GM23338 (cell line): ENCODE results near the gene GALR2. TPM values are rescaled to one million over a fixed set of nuclear protein-coding genes. Genes with fewer than 3 reads are reported as not detected.

Experiments
- ATAC-seq: fragments of 200-7000 bp; cut with Tn5 transposase; 3 replicates; pipeline ENCODE4 v1.9.1; 2020
- DNase-seq: peaks from one replicate; pipeline ENCODE4 v3.0.0-alpha.2; 2015; ENCODE audit warnings: low spot score
- H2AFZ ChIP-seq: fragments of 200-600 bp; sonication (generic); 2 replicates; pipeline ENCODE4 v1.8.0; 2016; ENCODE audit warnings: antibody characterized with exemption, mild to moderate bottlenecking, moderate library complexity
- H3F3A ChIP-seq: fragments of 200-600 bp; sonication (generic); replicated peaks from 2 replicates; pipeline ENCODE4 v1.8.0; 2017; ENCODE audit warnings: antibody characterized with exemption, mixed run types, low read depth
- H3K27ac ChIP-seq: fragments of 200-600 bp; sonication (generic); 2 replicates; pipeline ENCODE4 v1.6.1; 2016; ENCODE audit warnings: low read depth
- H3K27me3 ChIP-seq: fragments of 200-600 bp; sonication (generic); 2 replicates; pipeline ENCODE4 v1.8.0; 2016; ENCODE audit warnings: mild to moderate bottlenecking, mixed run types, moderate library complexity; ENCODE audit not compliant: insufficient read depth
- H3K36me3 ChIP-seq: fragments of 200-600 bp; sonication (generic); 2 replicates; pipeline ENCODE4 v1.8.0; 2016; ENCODE audit warnings: mild to moderate bottlenecking; ENCODE audit not compliant: insufficient read depth
- H3K4me1 ChIP-seq: fragments of 200-600 bp; sonication (generic); 2 replicates; pipeline ENCODE4 v1.8.0; 2016; ENCODE audit warnings: mild to moderate bottlenecking, moderate library complexity; ENCODE audit not compliant: insufficient read depth
- H3K4me2 ChIP-seq: fragments of 200-600 bp; sonication (generic); 2 replicates; pipeline ENCODE4 v1.7.1; 2017; ENCODE audit warnings: mixed run types
- H3K4me3 ChIP-seq: fragments of 200-600 bp; sonication (generic); 2 replicates; pipeline ENCODE4 v1.6.1; 2016; ENCODE audit warnings: mixed run types
- H3K79me2 ChIP-seq: fragments of 200-600 bp; sonication (generic); replicated peaks from 2 replicates; pipeline ENCODE4 v1.8.0; 2017; ENCODE audit warnings: mild to moderate bottlenecking; ENCODE audit not compliant: insufficient read depth
- H3K9me2 ChIP-seq: fragments of 200-600 bp; sonication (generic); 2 replicates; pipeline ENCODE4 v1.8.0; 2017; ENCODE audit not compliant: insufficient read depth
- H4K20me1 ChIP-seq: fragments of 200-600 bp; sonication (generic); replicated peaks from 2 replicates; pipeline ENCODE4 v1.8.0; 2017; ENCODE audit warnings: mild to moderate bottlenecking; ENCODE audit not compliant: insufficient read depth
- H3K27ac Mint-ChIP-seq: 2 replicates; pipeline ENCODE4 v1.8.0; 2020; ENCODE audit warnings: inconsistent platforms, mild to moderate bottlenecking, moderate library complexity, mixed read lengths
- H3K27me3 Mint-ChIP-seq: 3 replicates; pipeline ENCODE4 v1.8.0; 2022; ENCODE audit warnings: low read depth, mild to moderate bottlenecking, moderate library complexity, mixed read lengths, inconsistent platforms; ENCODE audit not compliant: insufficient read depth, poor library complexity
- H3K36me3 Mint-ChIP-seq: 3 replicates; pipeline ENCODE4 v1.8.0; 2021; ENCODE audit warnings: low read depth, mild to moderate bottlenecking, inconsistent platforms, moderate library complexity, mixed read lengths
- H3K4me1 Mint-ChIP-seq: 3 replicates; pipeline ENCODE4 v1.8.0; 2020; ENCODE audit warnings: mild to moderate bottlenecking, inconsistent platforms, mixed read lengths
- H3K4me3 Mint-ChIP-seq: 3 replicates; pipeline ENCODE4 v1.8.0; 2021; ENCODE audit warnings: moderate library complexity, mild to moderate bottlenecking, inconsistent platforms, mixed read lengths
- H3K9me3 Mint-ChIP-seq: 3 replicates; pipeline ENCODE4 v1.8.0; 2020; ENCODE audit warnings: moderate library complexity, mild to moderate bottlenecking, inconsistent platforms, mixed read lengths
- CREB1 ChIP-seq: fragments of 250-450 bp; sonication (Bioruptor Pico); IDR thresholded peaks from 2 replicates; pipeline ENCODE4 v1.5.0; 2020; ENCODE audit warnings: low read depth, mild to moderate bottlenecking, moderate library complexity
- EZH2 ChIP-seq: fragments of 200-600 bp; sonication (generic); IDR thresholded peaks from one replicate; pipeline ENCODE4 v1.8.0; 2017; ENCODE audit warnings: antibody characterized with exemption, mild to moderate bottlenecking, low read depth; ENCODE audit not compliant: unreplicated experiment
- NANOG ChIP-seq: IDR thresholded peaks from 2 replicates; pipeline ENCODE4 v1.6.1; 2016; ENCODE audit warnings: antibody characterized with exemption, borderline replicate concordance
- POLR2AphosphoS5 ChIP-seq: IDR thresholded peaks from 2 replicates; pipeline ENCODE4 v1.6.1; 2016; ENCODE audit warnings: antibody characterized with exemption, low read depth
- REST ChIP-seq: IDR thresholded peaks from one replicate; pipeline ENCODE4 v1.6.1; 2018; ENCODE audit warnings: antibody characterized with exemption; ENCODE audit not compliant: unreplicated experiment
- STAT1 ChIP-seq: IDR thresholded peaks from one replicate; pipeline ENCODE4 v1.6.1; 2016; ENCODE audit warnings: antibody characterized with exemption; ENCODE audit not compliant: unreplicated experiment
- ZNF114 ChIP-seq: fragments of 250-450 bp; sonication (Bioruptor Pico); IDR thresholded peaks from 2 replicates; pipeline ENCODE4 v1.5.0; 2020; ENCODE audit warnings: mild to moderate bottlenecking, moderate library complexity
- polyA plus RNA-seq: library from polyadenylated mRNA; unstranded; fragments of >200 nt; fragmentation: Nextera tagmentation; extraction: Ambion mirVana; gene quantifications from 2 replicates; pipeline ENCODE4 v1.2.1, GENCODE V29; 2016
- total RNA-seq: library from RNA; depleted of rRNA; stranded (reverse); fragments of >200 nt; shearing (Covaris generic); gene quantifications from 2 replicates; pipeline ENCODE4 v1.2.3, GENCODE V29; 2014
- TF ChIP-seq, protein P1 (sequence below), 2 experiments: fragments of 200-600 bp in 1 of 2; sonication (generic) in 1 of 2; conservative IDR thresholded peaks; 2 replicates each; pipeline versions ENCODE4 v1.5.1 to v1.6.1; 2016 to 2017; ENCODE audit warnings: antibody characterized with exemption in 2 of 2, low read depth in 2 of 2, mild to moderate bottlenecking in 2 of 2, moderate library complexity in 1 of 2

The GALR2 gene
- total and polyA plus RNA-seq, 2 experiments from 2014 or later: 0.50 to 2.2 TPM

- Mint-ChIP-seq H3K27ac (no peak overlapping the region), H3K4me3 (no peak overlapping the region), H3K27me3 (peaks cover 3% of the 10 kb centered on the region), H3K36me3 (peaks cover 69% of the 10 kb centered on the region), H3K9me3 (no peaks in the 10 kb centered on the region), H3K4me1 (no peaks in the 10 kb centered on the region)
- no peaks in the 10 kb centered on the region for H3K27me3 ChIP-seq
- no peak overlapping the region for H3K27ac ChIP-seq
- H3K4me3 ChIP-seq: no peak overlapping the region
- ATAC-seq: no peak
- no peaks in the 10 kb centered on the region; the same call in 1 of the 2 replicates for H4K20me1 ChIP-seq
- no peaks in the 10 kb centered on the region for H3K9me2 ChIP-seq
- H2AFZ ChIP-seq: no peak overlapping the region
- no peaks in the 10 kb centered on the region for H3K4me1 ChIP-seq
- TF ChIP-seq, protein P1, sequence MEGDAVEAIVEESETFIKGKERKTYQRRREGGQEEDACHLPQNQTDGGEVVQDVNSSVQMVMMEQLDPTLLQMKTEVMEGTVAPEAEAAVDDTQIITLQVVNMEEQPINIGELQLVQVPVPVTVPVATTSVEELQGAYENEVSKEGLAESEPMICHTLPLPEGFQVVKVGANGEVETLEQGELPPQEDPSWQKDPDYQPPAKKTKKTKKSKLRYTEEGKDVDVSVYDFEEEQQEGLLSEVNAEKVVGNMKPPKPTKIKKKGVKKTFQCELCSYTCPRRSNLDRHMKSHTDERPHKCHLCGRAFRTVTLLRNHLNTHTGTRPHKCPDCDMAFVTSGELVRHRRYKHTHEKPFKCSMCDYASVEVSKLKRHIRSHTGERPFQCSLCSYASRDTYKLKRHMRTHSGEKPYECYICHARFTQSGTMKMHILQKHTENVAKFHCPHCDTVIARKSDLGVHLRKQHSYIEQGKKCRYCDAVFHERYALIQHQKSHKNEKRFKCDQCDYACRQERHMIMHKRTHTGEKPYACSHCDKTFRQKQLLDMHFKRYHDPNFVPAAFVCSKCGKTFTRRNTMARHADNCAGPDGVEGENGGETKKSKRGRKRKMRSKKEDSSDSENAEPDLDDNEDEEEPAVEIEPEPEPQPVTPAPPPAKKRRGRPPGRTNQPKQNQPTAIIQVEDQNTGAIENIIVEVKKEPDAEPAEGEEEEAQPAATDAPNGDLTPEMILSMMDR (conservative IDR thresholded peaks at IDR 0.05; ENCODE audit: low read depth in 2 of 2): no peak
- TF ChIP-seq CREB1 (CRISPR knock-in tag) (no peak), POLR2AphosphoS5 (no peak), REST (no peak), NANOG (no peak), STAT1 (no peak), EZH2 (no peak)
- no peaks in the 10 kb centered on the region for H3K79me2 ChIP-seq
- no peaks in the 10 kb centered on the region for H3F3A ChIP-seq
- no peak for DNase-seq
- no peak overlapping the region for H3K4me2 ChIP-seq
- H3K36me3 ChIP-seq: peaks cover 12% of the 10 kb centered on the region; the same call in 1 of the 2 replicates
Measured at GRCh38 chr17:76094046-76094445, 19.5 kb downstream of the GALR2 start.

GRCh38 chr17:76095943-76096342, 21.4 kb downstream of the GALR2 start:
- Histone ChIP-seq H3K79me2 (no peaks in the 10 kb centered on the region), H3K4me2 (no peak overlapping the region), H4K20me1 (no peaks in the 10 kb centered on the region; the same call in 1 of the 2 replicates), H3K36me3 (peaks cover 20% of the 10 kb centered on the region), H3K4me3 (no peak overlapping the region), H3K9me2 (no peaks in the 10 kb centered on the region), H3K27ac (no peak overlapping the region), H3K4me1 (no peaks in the 10 kb centered on the region), H3F3A (no peaks in the 10 kb centered on the region), H3K27me3 (no peaks in the 10 kb centered on the region), H2AFZ (no peak overlapping the region)
- Mint-ChIP-seq H3K27ac (no peak overlapping the region), H3K36me3 (peaks cover 75% of the 10 kb centered on the region), H3K27me3 (no peaks in the 10 kb centered on the region), H3K4me1 (no peaks in the 10 kb centered on the region), H3K9me3 (no peaks in the 10 kb centered on the region), H3K4me3 (no peak overlapping the region)
- DNase-seq (no peak), ATAC-seq (no peak)
- TF ChIP-seq POLR2AphosphoS5 (no peak), ZNF114 (no peak), REST (no peak), STAT1 (no peak)
